Measurements from ENCODE around the gene SULT6B1.
"Not testable (repeated sequence)": the region's sequence is repeated elsewhere in the genome, so short reads cannot be mapped to it uniquely, and the experiment has no call there.

SULT6B1 gene, protein sequence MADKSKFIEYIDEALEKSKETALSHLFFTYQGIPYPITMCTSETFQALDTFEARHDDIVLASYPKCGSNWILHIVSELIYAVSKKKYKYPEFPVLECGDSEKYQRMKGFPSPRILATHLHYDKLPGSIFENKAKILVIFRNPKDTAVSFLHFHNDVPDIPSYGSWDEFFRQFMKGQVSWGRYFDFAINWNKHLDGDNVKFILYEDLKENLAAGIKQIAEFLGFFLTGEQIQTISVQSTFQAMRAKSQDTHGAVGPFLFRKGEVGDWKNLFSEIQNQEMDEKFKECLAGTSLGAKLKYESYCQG

DNA sequence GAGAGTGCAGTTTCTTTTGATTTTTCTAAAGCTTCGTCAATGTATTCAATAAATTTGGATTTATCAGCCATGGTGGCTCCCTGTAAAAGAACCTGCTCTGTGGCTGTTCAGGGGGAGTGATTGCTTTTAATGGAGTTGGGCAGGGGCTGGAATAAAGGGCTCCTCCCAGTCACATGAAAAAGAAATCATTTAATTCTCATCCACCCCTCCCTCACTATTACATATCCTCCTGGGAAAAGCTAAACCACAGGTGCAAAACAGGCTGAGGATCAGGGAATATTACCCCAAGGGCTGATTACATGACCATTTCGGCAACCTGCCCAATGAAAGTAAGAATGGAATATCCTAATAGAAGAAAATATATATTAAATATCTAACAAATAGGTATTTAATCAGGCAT, at the start of gene SULT6B1:
SULT6B1 (minus strand) TSS at position 101 of the 400 bp plus-strand sequence; CDS start at position 71, 30 bp downstream.
- H3K4me3 Mint-ChIP-seq, result no peak within 1 kb of the TSS

DNA sequence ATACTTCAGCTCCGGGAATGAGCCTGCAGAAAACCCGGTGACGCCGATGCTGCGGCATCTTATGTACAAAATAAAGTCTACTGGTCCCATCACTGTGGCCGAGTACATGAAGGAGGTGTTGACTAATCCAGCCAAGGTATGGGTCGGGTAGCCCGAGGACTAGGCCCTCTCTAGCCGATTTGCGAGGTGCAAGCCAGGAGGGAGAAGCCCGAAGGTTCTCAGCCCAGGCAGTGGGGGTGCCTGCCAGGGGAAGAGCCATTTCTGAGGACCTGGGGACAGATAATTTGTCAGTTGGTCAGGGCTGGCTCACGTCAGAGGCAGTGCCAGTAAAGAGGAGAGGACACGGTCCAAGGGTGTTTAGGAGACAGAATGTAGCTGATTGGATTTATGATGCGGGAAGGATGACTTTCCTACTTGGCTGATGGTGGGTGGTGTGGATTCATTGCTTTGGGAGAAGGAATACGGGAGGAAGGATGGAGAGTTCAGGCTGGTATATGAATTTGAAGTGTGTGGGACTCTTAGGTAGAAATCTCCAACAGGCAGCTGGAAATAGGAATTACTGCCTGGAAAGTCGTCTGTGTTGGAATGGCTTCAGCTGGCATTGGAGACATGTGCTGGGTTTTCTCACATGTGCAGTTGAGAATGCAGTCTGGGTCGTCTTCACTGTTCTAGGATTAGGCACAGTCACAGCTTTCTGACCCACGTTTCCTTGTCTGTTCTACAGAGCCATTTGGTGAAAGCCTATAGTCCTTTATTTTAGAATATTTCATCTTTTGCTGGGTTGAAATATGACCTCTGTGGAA, 43.9 kb upstream of the SULT6B1 start:
- peak; percentile 32 for ATAC-seq

More for the DNA sequence above, at the start of gene SULT6B1:
- Mint-ChIP-seq H3K4me1 (peaks cover 12% of the 10 kb centered on the region), H3K9me3 (no peaks in the 10 kb centered on the region), H3K36me3 (no peaks in the 10 kb centered on the region), H3K27ac (no peak within 1 kb of the TSS)
- ATAC-seq, result no peak
- DNase-seq (ENCODE audit: low spot score in 2 of 2), result no peak

DNA sequence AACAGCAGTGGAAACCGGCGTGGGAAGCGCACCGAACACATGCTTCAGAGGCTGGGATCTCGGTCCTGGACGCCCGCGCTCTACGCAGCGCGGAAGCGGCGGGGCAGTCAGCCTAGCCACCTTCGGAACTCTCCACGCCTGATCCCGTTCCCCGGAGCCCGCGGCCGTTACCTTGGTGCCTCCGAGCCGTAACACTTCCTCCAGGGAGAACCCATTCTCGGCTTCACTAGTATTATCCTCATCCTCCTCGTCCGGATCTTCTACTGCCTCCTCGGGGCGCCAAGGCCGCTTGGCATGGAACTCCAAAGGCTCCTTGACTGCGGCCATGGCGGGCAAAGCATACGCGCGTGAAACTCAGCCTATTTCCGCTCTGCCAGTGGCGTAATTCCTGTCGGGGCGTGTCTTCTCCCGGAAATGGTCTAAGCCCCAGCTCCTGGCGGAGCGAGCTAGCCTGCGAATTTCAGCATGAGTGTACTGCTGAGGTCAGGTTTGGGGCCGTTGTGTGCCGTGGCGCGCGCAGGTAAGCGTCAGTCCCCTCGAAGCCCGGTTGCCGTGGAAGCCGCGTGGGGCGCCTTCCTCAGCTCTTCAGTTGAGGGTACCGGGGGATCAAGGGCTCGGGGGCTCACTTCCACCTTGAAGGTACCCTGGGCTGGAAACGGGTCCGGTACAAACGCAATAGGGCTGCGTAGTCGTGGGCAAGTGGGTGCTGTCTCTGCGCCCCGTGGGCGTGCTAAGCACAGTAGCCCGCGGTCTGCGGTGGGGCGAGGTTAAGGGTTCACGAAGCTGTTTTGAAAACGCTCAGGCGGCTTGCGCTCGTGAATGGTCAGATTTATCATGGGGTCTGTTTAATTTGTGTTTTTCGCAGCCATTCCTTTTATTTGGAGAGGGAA, 43.0 kb upstream of the SULT6B1 start, which contains the start of the genes CEBPZ and NDUFAF7:
CEBPZ (minus strand) TSS at position 356 of the 890 bp plus-strand sequence; CDS start at position 327, 29 bp downstream.
NDUFAF7 (plus strand) TSS at position 418 of the 890 bp plus-strand sequence; CDS start at position 466, 48 bp downstream.
- Mint-ChIP-seq H3K27ac (no peak within 1 kb of the TSS), H3K4me1 (peaks cover 29% of the 10 kb centered on the region), H3K36me3 (peaks cover 55% of the 10 kb centered on the region), H3K4me3 (no peak within 1 kb of the TSS), H3K9me3 (no peaks in the 10 kb centered on the region)
- peak; percentile 74 to 94 for DNase-seq (ENCODE audit: low spot score in 2 of 2)
- ATAC-seq, result peak; percentile 97

More for the DNA sequence above, 43.9 kb upstream of the SULT6B1 start:
- peaks cover 55% of the 10 kb centered on the region for H3K36me3 Mint-ChIP-seq
- H3K4me1 Mint-ChIP-seq, result peaks cover 22% of the 10 kb centered on the region
- H3K4me3 Mint-ChIP-seq, result no peak overlapping the region
- no peak overlapping the region for H3K27ac Mint-ChIP-seq
- DNase-seq (ENCODE audit: low spot score in 2 of 2), result no peak
- no peaks in the 10 kb centered on the region for H3K9me3 Mint-ChIP-seq

- Mint-ChIP-seq H3K9me3 (no peaks in the 10 kb centered on the region), H3K27ac (no peak overlapping the region), H3K36me3 (peaks cover 52% of the 10 kb centered on the region), H3K4me1 (peaks cover 36% of the 10 kb centered on the region), H3K4me3 (no peak overlapping the region)
- ATAC-seq (no peak), DNase-seq (ENCODE audit: low spot score in 2 of 2) (no peak)
These were observed 42.1 kb upstream of the SULT6B1 start for GRCh38 chr2:37230581-37230980.

DNA sequence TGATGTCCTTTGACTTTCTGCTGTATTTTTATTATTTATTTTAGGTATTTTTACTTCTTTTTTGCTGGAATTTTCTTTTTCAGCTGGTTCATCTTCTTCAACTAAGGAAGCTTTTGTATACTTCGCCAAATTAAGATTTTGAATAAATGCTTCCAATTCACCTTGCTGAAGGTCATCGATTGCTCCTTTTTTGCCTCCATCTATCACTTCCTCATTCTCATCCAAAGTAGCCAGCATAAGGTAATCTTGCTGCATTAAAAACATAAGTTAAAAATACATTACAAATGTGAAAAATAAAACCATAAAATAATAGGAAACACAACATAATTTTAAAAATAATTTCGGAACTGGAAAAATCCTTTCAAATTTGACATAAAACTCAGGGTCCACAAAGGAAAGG, 40.3 kb upstream of the SULT6B1 start:
- peaks cover 37% of the 10 kb centered on the region for H3K4me1 Mint-ChIP-seq
- no peak overlapping the region for H3K27ac Mint-ChIP-seq
- no peaks in the 10 kb centered on the region for H3K9me3 Mint-ChIP-seq
- DNase-seq (ENCODE audit: low spot score in 2 of 2) (no peak), ATAC-seq (no peak)
- H3K36me3 Mint-ChIP-seq, result peaks cover 52% of the 10 kb centered on the region
- no peak overlapping the region for H3K4me3 Mint-ChIP-seq

DNA sequence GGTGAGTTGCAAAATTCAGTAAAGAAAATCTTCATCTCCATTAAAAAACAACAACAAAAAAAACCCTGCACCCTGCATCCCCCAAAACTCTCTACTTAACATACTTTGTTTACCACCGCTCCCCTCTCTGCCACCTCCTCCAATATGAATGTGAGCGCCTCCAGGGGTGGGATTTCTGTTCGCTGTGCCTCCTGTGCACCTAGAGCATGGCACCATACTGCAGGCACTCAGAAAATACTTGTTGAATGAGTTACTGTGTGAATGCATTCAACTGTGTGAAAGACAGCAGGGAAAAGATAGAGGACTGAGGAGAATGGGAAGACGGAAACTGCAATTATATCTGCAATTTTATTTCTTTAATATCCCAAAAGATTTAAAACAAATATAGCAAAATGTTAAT, 38.4 kb upstream of the SULT6B1 start:
- H3K36me3 Mint-ChIP-seq, result peaks cover 71% of the 10 kb centered on the region
- ATAC-seq (no peak), DNase-seq (ENCODE audit: low spot score in 2 of 2) (no peak)
- no peaks in the 10 kb centered on the region for H3K9me3 Mint-ChIP-seq
- H3K4me1 Mint-ChIP-seq, result peaks cover 52% of the 10 kb centered on the region
- H3K27ac Mint-ChIP-seq, result no peak overlapping the region
- H3K4me3 Mint-ChIP-seq, result peak overlapping the region; percentile 2

DNA sequence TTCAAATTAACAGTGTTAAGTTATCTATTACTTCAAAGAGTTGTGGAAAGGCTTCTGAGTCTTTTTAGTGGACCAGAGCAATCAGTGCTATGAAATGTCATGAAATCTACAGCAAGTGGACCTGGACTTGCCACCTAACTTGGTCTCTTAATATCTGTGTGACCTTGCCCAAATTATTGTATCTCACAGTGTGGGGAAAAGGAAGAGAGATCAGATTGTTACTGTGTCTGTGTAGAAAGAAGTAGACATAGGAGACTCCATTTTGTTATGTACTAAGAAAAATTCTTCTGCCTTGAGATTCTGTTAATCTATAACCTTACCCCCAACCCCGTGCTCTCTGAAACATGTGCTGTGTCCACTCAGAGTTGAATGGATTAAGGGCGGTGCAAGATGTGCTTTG, 36.7 kb upstream of the SULT6B1 start:
- H3K9me3 Mint-ChIP-seq; ATAC-seq; DNase-seq (ENCODE audit: low spot score in 2 of 2); H3K4me3 Mint-ChIP-seq: not testable (repeated sequence)
- peak overlapping the region; percentile 14 for H3K27ac Mint-ChIP-seq
- H3K36me3 Mint-ChIP-seq, result peaks cover 89% of the 10 kb centered on the region
- H3K4me1 Mint-ChIP-seq, result peaks cover 52% of the 10 kb centered on the region

- Mint-ChIP-seq H3K4me1 (peaks cover 46% of the 10 kb centered on the region), H3K9me3 (no peaks in the 10 kb centered on the region), H3K36me3 (peaks cover 93% of the 10 kb centered on the region), H3K27ac (no peak overlapping the region), H3K4me3 (no peak overlapping the region)
- no peak for ATAC-seq
- no peak for DNase-seq (ENCODE audit: low spot score in 2 of 2)
These were observed 35.6 kb upstream of the SULT6B1 start for GRCh38 chr2:37224063-37224462.

GRCh38 chr2:37223131-37223530, 34.7 kb upstream of the SULT6B1 start:
- DNase-seq (ENCODE audit: low spot score in 2 of 2), result no peak
- Mint-ChIP-seq H3K4me3 (no peak overlapping the region), H3K36me3 (peaks cover 93% of the 10 kb centered on the region), H3K4me1 (peaks cover 42% of the 10 kb centered on the region), H3K9me3 (no peaks in the 10 kb centered on the region), H3K27ac (peak overlapping the region; percentile 58)
- ATAC-seq, result no peak

- Mint-ChIP-seq H3K27ac (no peak overlapping the region), H3K36me3 (peaks cover 99% of the 10 kb centered on the region), H3K4me3 (no peak overlapping the region), H3K9me3 (no peaks in the 10 kb centered on the region), H3K4me1 (peaks cover 17% of the 10 kb centered on the region)
- ATAC-seq (no peak), DNase-seq (ENCODE audit: low spot score in 2 of 2) (no peak)
These were observed 30.6 kb upstream of the SULT6B1 start for GRCh38 chr2:37219046-37219445.

- Mint-ChIP-seq H3K4me3 (no peak overlapping the region), H3K4me1 (no peaks in the 10 kb centered on the region), H3K36me3 (peaks cover 100% of the 10 kb centered on the region), H3K27ac (peak overlapping the region; percentile 54), H3K9me3 (no peaks in the 10 kb centered on the region)
- no peak for DNase-seq (ENCODE audit: low spot score in 2 of 2)
- ATAC-seq, result no peak
These were observed 26.8 kb upstream of the SULT6B1 start for GRCh38 chr2:37215250-37215649.

- no peak overlapping the region for H3K27ac Mint-ChIP-seq
- no peak for ATAC-seq
- H3K36me3 Mint-ChIP-seq, result peaks cover 100% of the 10 kb centered on the region
- no peak overlapping the region for H3K4me3 Mint-ChIP-seq
- peaks cover 14% of the 10 kb centered on the region for H3K4me1 Mint-ChIP-seq
- no peak for DNase-seq (ENCODE audit: low spot score in 2 of 2)
- H3K9me3 Mint-ChIP-seq, result peaks cover 5% of the 10 kb centered on the region
These were observed 23.5 kb upstream of the SULT6B1 start for GRCh38 chr2:37211939-37212338.

DNA sequence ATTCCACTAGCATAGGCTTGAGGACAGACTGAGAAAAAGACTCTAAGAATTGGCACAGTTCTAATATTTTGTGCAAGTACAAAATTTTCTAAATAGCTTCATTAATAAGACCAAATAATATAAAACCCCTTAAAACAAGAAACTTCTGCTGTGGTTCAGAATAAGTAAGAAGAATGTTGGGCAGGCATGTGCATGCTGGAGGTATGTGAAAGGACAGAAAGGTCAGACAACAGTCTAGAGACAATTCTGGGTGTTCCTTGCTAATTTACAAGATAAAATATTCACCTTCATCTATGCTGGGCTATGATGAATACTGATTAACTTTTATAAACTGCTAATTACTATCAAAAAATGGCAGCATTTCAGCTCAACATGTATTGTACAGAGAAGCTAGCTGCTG, 22.7 kb upstream of the SULT6B1 start:
- H3K9me3 Mint-ChIP-seq, result peaks cover 8% of the 10 kb centered on the region
- no peak overlapping the region for H3K27ac Mint-ChIP-seq
- DNase-seq (ENCODE audit: low spot score in 2 of 2) (no peak), ATAC-seq (no peak)
- H3K36me3 Mint-ChIP-seq, result peaks cover 100% of the 10 kb centered on the region
- H3K4me1 Mint-ChIP-seq, result peaks cover 18% of the 10 kb centered on the region
- H3K4me3 Mint-ChIP-seq, result no peak overlapping the region

GRCh38 chr2:37206760-37207159, 18.3 kb upstream of the SULT6B1 start:
- Mint-ChIP-seq H3K9me3 (peaks cover 11% of the 10 kb centered on the region), H3K4me1 (peaks cover 28% of the 10 kb centered on the region), H3K36me3 (peaks cover 100% of the 10 kb centered on the region)
- not testable (repeated sequence) for ATAC-seq; DNase-seq (ENCODE audit: low spot score in 2 of 2); H3K27ac Mint-ChIP-seq; H3K4me3 Mint-ChIP-seq

All from stimulated activated effector memory CD8-positive, alpha-beta T cell treated with anti-CD3 and anti-CD28 coated beads, Interleukin-12 subunit alpha, Interleukin-12 subunit beta, amount 100 ng/mL, for 72 hours (primary cell).